GM20000 (cell line): ENCODE measurements around the gene DLX5.

Source experiments
- DNase-seq: peaks from one replicate; pipeline ENCODE4 v3.0.0; 2012; ENCODE audit warnings: low spot score
- CTCF ChIP-seq: IDR thresholded peaks from 2 replicates; pipeline ENCODE4 v1.5.1; 2012; ENCODE audit warnings: mild to moderate bottlenecking, control low read depth; ENCODE audit errors: extremely low read depth, missing control alignments

DLX5 gene

DNA sequence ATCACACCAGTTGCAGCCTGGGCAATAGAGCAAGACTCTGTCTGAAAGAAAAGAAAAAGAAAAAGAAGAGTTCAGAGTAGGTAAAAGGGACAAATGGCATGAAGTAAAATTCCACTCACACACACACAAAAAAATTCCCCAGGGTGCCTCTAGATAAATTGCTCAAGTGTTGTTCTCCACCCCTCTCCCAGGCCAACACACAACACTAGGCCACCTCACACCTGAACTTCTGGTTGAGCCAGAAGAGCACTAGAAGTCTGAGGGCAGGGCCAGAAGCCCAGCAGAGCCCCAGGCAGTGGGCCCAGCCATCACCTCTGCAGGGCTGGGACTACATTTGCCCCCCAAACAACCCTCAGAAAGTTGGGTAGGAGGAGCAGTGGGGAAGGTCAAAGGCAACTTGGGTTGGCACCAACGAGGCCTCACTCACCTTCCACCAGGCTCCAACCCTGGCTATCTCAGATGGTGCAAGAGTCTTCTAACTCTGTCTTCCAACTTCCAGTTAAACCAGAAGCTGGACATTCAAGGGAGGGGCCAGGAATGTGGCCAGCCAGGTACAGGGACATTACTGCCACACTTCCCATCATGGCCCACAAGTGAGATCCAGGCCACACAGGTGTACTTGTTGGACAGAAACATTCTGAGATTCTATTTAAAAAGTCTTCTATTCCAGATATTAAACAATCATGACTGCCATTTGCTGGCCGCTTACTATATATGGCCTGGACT is 44.9 kb downstream of the DLX5 start:
- DNase-seq, result no peak
- TF ChIP-seq CTCF, result no peak

DNA sequence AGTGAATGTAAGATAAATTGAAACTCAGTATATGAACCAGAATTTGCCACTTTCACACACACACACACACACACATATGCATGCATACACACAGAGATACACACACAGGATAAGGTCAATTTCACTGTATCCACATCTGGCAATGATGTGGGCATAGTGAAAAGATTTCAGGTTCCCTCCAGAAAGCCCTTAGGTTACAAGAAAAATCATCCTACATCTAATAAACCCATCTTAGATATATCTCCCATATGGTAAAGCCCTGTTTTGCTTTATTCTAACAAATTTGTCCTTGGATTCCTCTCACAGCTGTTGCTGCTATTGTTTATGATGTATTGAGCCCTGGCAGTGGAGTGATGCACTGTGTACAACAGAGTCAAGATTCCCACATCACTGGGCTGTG is 47.2 kb downstream of the DLX5 start:
- TF ChIP-seq CTCF, result no peak
- DNase-seq, result no peak

- DNase-seq, result no peak
- TF ChIP-seq CTCF, result no peak
These were observed 48.5 kb downstream of the DLX5 start for GRCh38 chr7:96976106-96976505.

GRCh38 chr7:96973986-96974385 is 50.6 kb downstream of the DLX5 start:
- no peak for TF ChIP-seq CTCF
- no peak for DNase-seq

GRCh38 chr7:96970739-96971138 is 53.9 kb downstream of the DLX5 start:
- no peak for DNase-seq
- no peak for TF ChIP-seq CTCF
